Measurements from ENCODE around the gene UBE2D2. TPM values are rescaled to one million over a fixed set of nuclear protein-coding genes. Genes with fewer than 3 reads are reported as not detected.
"Not testable (repeated sequence)": the region's sequence is repeated elsewhere in the genome, so short reads cannot be mapped to it uniquely, and the experiment has no call there.

The UBE2D2 gene
- polyA plus RNA-seq, 4 donors = 144 to 207 (median 171) TPM

- not testable (repeated sequence) for DNase-seq (ENCODE audit: low read depth in 4 of 4, low spot score in 3 of 4)
Measured at GRCh38 chr5:139546593-139546992, 14.5 kb upstream of the UBE2D2 start.

GRCh38 chr5:139549162-139549894, 11.8 kb upstream of the UBE2D2 start:
- no peak for DNase-seq (ENCODE audit: low read depth in 4 of 4, low spot score in 3 of 4)

- not testable (repeated sequence) for DNase-seq (ENCODE audit: low read depth in 4 of 4, low spot score in 3 of 4)
Measured at GRCh38 chr5:139550051-139550872, 10.9 kb upstream of the UBE2D2 start.

GRCh38 chr5:139551191-139551889, 9.8 kb upstream of the UBE2D2 start:
- DNase-seq (ENCODE audit: low read depth in 4 of 4, low spot score in 3 of 4) = no peak

GRCh38 chr5:139552893-139553575, 8.1 kb upstream of the UBE2D2 start:
- no peak for DNase-seq (ENCODE audit: low read depth in 4 of 4, low spot score in 3 of 4)

GRCh38 chr5:139554264-139554663, 6.9 kb upstream of the UBE2D2 start:
- no peak for DNase-seq (ENCODE audit: low read depth in 4 of 4, low spot score in 3 of 4)

GRCh38 chr5:139557811-139558210, 3.3 kb upstream of the UBE2D2 start:
- DNase-seq (ENCODE audit: low read depth in 4 of 4, low spot score in 3 of 4) = no peak

GRCh38 chr5:139561655-139562451, 714 bp downstream of the UBE2D2 start:
- DNase-seq (ENCODE audit: low read depth in 4 of 4, low spot score in 3 of 4) = peak in 3 of 4 donors; percentile 37 to 44 (median 38)

GRCh38 chr5:139562847-139563246, 1.7 kb downstream of the UBE2D2 start:
- DNase-seq (ENCODE audit: low read depth in 4 of 4, low spot score in 3 of 4) = no peak

- no peak for DNase-seq (ENCODE audit: low read depth in 4 of 4, low spot score in 3 of 4)
Measured at GRCh38 chr5:139565411-139566305, 4.5 kb downstream of the UBE2D2 start.

- no peak for DNase-seq (ENCODE audit: low read depth in 4 of 4, low spot score in 3 of 4)
Measured at GRCh38 chr5:139566611-139567010, 5.5 kb downstream of the UBE2D2 start.

GRCh38 chr5:139569270-139569955, 8.3 kb downstream of the UBE2D2 start:
- DNase-seq (ENCODE audit: low read depth in 4 of 4, low spot score in 3 of 4) = no peak

- DNase-seq (ENCODE audit: low read depth in 4 of 4, low spot score in 3 of 4) = no peak
Measured at GRCh38 chr5:139571543-139571942, 10.4 kb downstream of the UBE2D2 start.

- no peak for DNase-seq (ENCODE audit: low read depth in 4 of 4, low spot score in 3 of 4)
Measured at GRCh38 chr5:139571966-139572365, 10.8 kb downstream of the UBE2D2 start.

- DNase-seq (ENCODE audit: low read depth in 4 of 4, low spot score in 3 of 4) = no peak
Measured at GRCh38 chr5:139574641-139575312, 13.6 kb downstream of the UBE2D2 start.

GRCh38 chr5:139575313-139575646, 14.1 kb downstream of the UBE2D2 start:
- no peak for DNase-seq (ENCODE audit: low read depth in 4 of 4, low spot score in 3 of 4)

- DNase-seq (ENCODE audit: low read depth in 4 of 4, low spot score in 3 of 4) = no peak
Measured at GRCh38 chr5:139575751-139576150, 14.6 kb downstream of the UBE2D2 start.

Measured in left renal pelvis (tissue), 4 donors.